ENCODE results near the gene ACBD3.

- TF ChIP-seq CTCF (IDR thresholded peaks at IDR 0.05): no peak
- TF ChIP-seq EP300 (IDR thresholded peaks at IDR 0.05): no peak
- TF ChIP-seq POLR2A (IDR thresholded peaks at IDR 0.05): no peak
Measured at GRCh38 chr1:226121049-226121586, 65.4 kb downstream of the ACBD3 start.

All from upper lobe of left lung (tissue), 4 donors.